SK-N-DZ (cell line): ENCODE results near the gene CACTIN.
A peak's percentile ranks its signal among the peaks of the same experiment; 100 is the strongest.
"Not testable (repeated sequence)": the region's sequence is repeated elsewhere in the genome, so short reads cannot be mapped to it uniquely, and the experiment has no call there.

Experiments
- DNase-seq: peaks from one replicate; pipeline ENCODE4 v3.0.0-alpha.2; 2015; ENCODE audit warnings: low spot score

Gene CACTIN

GRCh38 chr19:3590991-3591659 is 35.5 kb downstream of the CACTIN start:
- DNase-seq, result no peak

GRCh38 chr19:3589949-3590348 is 36.6 kb downstream of the CACTIN start:
- no peak for DNase-seq

DNA sequence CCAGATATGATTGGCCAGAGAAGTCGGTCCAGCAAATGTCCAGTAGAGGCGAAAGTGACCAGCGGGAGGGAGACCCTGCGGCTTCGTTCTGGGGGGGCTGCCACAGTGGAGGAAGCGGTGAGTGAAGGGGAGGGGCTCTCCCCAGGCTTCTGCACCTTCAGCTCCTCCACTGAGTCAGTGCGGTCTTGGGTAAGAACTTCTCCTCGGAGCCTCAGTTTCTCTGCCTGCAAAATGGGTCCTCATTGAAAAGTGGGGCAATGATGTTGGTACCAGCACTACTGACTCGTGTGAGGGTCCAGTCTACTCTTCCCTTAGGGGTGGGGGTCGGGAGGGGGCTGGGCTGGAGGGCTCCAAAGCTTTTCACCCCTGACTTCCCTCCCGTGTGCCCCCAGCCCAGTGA is 37.2 kb downstream of the CACTIN start:
- DNase-seq, result no peak

- DNase-seq, result no peak
Observed at GRCh38 chr19:3586707-3587346, 39.8 kb downstream of the CACTIN start.

GRCh38 chr19:3586127-3586626 is 40.4 kb downstream of the CACTIN start:
- DNase-seq, result no peak

GRCh38 chr19:3585301-3586126 is 41.1 kb downstream of the CACTIN start, which contains the start of gene GIPC3:
TSS of gene GIPC3 (plus strand) at chr19:3585478. CDS start at chr19:3585598, 120 bp downstream.
- DNase-seq, result no peak

DNA sequence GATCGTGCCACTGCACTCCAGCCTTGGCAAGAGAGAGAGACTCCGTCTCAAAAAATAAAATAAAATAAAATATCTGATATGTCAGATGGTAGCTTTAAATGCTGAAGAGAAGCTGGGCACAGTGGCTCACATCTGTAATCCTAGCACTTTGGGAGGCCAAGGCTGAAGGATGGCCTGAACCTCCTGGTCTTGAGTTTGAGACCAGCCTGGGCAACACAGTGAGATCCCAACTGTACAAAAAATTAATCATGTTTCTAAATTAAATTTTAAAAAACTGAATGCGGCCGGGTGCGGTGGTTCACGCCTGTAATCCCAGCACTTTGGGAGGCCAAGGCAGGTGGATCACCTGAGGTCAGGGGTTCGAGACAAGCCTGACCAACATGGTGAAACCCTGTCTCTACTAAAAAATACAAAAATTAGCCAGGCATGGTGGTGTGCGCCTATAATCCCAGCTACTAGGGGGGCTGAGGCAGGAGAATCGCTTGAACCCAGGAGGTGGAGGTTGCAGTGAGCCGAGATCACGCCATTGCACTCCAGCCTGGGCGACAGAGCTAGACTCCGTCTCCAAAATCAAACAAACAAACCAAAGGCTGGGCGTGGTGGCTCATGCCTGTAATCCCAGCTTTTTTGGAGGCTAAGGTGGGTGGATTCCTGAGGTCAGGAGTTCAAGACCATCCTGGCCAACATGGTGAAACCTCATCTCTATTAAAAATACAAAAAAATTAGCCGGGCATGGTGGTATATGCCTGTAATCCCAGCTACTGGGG is 42.4 kb downstream of the CACTIN start:
- DNase-seq, result not testable (repeated sequence)

- not testable (repeated sequence) for DNase-seq
Observed at GRCh38 chr19:3581792-3582191, 44.8 kb downstream of the CACTIN start.

- peak; percentile 63 for DNase-seq
Observed at GRCh38 chr19:3580156-3580934, 46.2 kb downstream of the CACTIN start.

- no peak for DNase-seq
Observed at GRCh38 chr19:3578390-3578789, 48.2 kb downstream of the CACTIN start.

- DNase-seq, result no peak
Observed at GRCh38 chr19:3577723-3578344, 48.8 kb downstream of the CACTIN start.

DNA sequence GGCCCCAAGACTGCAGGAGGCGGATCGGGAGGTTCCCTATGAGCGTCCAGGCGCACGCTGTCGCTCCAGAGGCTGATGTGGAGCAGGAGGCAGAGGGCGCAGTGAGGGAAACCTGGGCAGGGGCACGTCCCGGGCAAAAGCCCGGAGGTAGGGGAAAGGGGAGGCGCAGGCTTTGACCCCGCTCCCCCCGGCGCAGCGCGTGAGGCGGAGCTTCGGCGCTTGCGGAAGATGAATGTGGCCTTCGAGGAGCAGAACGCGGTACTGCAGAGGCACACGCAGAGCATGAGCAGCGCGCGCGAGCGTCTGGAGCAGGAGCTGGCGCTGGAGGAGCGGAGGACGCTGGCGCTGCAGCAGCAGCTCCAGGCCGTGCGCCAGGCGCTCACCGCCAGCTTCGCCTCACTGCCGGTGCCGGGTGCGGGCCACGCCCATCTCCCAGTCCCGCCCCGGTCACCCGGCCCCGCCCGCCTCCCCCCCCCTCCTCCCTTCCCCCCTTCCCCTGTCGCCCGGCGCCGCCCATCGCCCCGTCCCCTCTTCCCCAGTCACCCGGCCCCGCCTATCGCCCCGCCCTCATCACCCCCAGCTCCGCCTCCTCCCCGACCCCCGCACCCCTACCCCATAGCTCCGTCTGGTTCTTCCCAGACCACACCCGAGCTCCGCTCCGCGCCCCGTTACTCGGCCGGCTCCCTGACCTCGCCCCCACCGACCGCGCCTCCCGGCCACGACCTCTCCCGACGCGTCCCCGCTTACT is 49.7 kb downstream of the CACTIN start:
- DNase-seq, result no peak

- DNase-seq, result no peak
Observed at GRCh38 chr19:3575949-3576673, 50.5 kb downstream of the CACTIN start.

- no peak for DNase-seq
Observed at GRCh38 chr19:3575260-3575741, 51.3 kb downstream of the CACTIN start.

- peak; percentile 75 for DNase-seq
Observed at GRCh38 chr19:3573858-3574637, 52.5 kb downstream of the CACTIN start.

GRCh38 chr19:3573162-3573857 is 53.3 kb downstream of the CACTIN start:
- no peak for DNase-seq

- DNase-seq, result no peak
Observed at GRCh38 chr19:3572855-3573161, 53.8 kb downstream of the CACTIN start, which contains the start of gene HMG20B. TSS of gene HMG20B (plus strand) at chr19:3572944. CDS start at chr19:3573310, 366 bp downstream.
